Upper lobe of left lung (tissue), 6 donors: ENCODE results near the gene FAF2. TPM values are rescaled to one million over a fixed set of nuclear protein-coding genes. Genes with fewer than 3 reads are reported as not detected.
A peak's percentile ranks its signal among the peaks of the same experiment; 100 is the strongest.

ENCODE experiments used
- ATAC-seq, 2 donors: fragments of 200-7000 bp; cut with Tn5 transposase; one replicate each; pipeline ENCODE4 v1.9.1; 2022; ENCODE audit warnings: mild to moderate bottlenecking in 2 of 2, moderate library complexity in 2 of 2; ENCODE audit not compliant: low FRiP score in 2 of 2
- DNase-seq, 2 donors: peaks; one replicate each; pipeline ENCODE4 v3.0.0-alpha.2; 2019 to 2020
- H3K27ac ChIP-seq, 4 donors: fragments of 200-600 bp; sonication (generic); one replicate each; pipeline ENCODE4 v1.5.1; 2016 to 2019
- H3K27me3 ChIP-seq, 4 donors: fragments of 200-600 bp; sonication (generic); one replicate each; pipeline ENCODE4 v1.5.1; 2017 to 2019
- H3K36me3 ChIP-seq, 4 donors: fragments of 200-600 bp; sonication (generic); one replicate each; pipeline ENCODE4 v1.5.1; 2016 to 2019
- H3K4me1 ChIP-seq, 4 donors: fragments of 200-600 bp; sonication (generic); one replicate each; pipeline ENCODE4 v1.5.1; 2018 to 2019
- H3K4me3 ChIP-seq, 4 donors: fragments of 200-600 bp; sonication (generic); one replicate each; pipeline ENCODE4 v1.5.1; 2017 to 2019; ENCODE audit warnings: mild to moderate bottlenecking in 2 of 4, moderate library complexity in 1 of 4
- H3K9me3 ChIP-seq, 4 donors: fragments of 200-600 bp; sonication (generic); one replicate each; pipeline ENCODE4 v1.5.1; 2018 to 2019
- EP300 ChIP-seq, 4 donors: sonication (generic); formaldehyde crosslinking; IDR thresholded peaks; one replicate each; pipeline ENCODE4 v1.5.1; 2017; ENCODE audit warnings: antibody characterized with exemption in 4 of 4, control low read depth in 2 of 4
- POLR2A ChIP-seq, 4 donors: fragments of 450-650 bp; IDR thresholded peaks; one replicate each; pipeline ENCODE4 v1.5.1; 2016 to 2017; ENCODE audit warnings: antibody characterized with exemption in 4 of 4, mild to moderate bottlenecking in 2 of 4
- POLR2AphosphoS5 ChIP-seq, 2 donors: sonication (generic); formaldehyde crosslinking; IDR thresholded peaks; one replicate each; pipeline ENCODE4 v1.5.1; 2017; ENCODE audit warnings: antibody characterized with exemption in 2 of 2
- WGBS, 2 donors: methylation state at CpG; one replicate each; pipeline ENCODE4 v1.1.5; 2017 to 2018; 5-methylcytosine and 5-hydroxymethylcytosine counted together
- total RNA-seq, 6 donors: library from RNA; depleted of rRNA in 4 of 6; stranded (reverse); fragments of >200 nt in 4 of 6; gene quantifications; one replicate each; pipeline versions ENCODE4 v1.1.0 to v1.2.1, GENCODE V29; 2016 to 2021
- TF ChIP-seq, protein P1 (sequence below), 6 experiments: fragments of 450-650 bp in 4 of 6; fragments of 200-600 bp in 2 of 6; sonication (generic) in 2 of 6; IDR thresholded peaks; one replicate each; pipeline ENCODE4 v1.5.1; 2016 to 2019; ENCODE audit warnings: antibody characterized with exemption in 6 of 6
- donor health status: DM: no; HTN: no; CAD: no; lungs with moderate emphysema.
- donor health status: DM: no; HTN: yes; CAD: no; lungs with severe emphysema.

FAF2 gene
- total RNA-seq, 6 donors from 2014 or later: 11.5 to 33.0 (median 30.0) TPM

DNA sequence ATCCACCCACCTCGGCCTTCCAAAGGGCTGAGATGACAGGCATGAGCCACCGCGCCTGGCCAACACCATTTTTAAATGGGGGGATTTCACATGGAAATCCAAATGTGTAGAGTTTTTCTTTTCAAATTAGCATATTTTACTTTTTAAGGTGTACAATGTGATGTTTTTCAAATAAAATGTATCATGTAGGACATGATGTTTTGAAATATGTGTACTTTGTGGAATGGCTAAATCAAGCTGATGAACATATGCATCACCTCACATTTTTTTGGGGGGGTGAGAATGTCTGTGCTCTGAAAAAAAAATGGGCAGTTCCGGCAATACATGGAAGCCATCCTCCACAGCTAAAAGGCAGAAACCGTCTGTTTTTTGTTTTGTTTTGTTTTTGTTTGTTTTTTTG lies 3.4 kb upstream of the FAF2 start:
- H3K36me3 ChIP-seq: no peaks in the 10 kb centered on the region
- TF ChIP-seq POLR2A (IDR thresholded peaks at IDR 0.05): no peak
- no peak for TF ChIP-seq EP300 (IDR thresholded peaks at IDR 0.05)
- TF ChIP-seq POLR2AphosphoS5 (IDR thresholded peaks at IDR 0.05): no peak
- TF ChIP-seq, protein P1, sequence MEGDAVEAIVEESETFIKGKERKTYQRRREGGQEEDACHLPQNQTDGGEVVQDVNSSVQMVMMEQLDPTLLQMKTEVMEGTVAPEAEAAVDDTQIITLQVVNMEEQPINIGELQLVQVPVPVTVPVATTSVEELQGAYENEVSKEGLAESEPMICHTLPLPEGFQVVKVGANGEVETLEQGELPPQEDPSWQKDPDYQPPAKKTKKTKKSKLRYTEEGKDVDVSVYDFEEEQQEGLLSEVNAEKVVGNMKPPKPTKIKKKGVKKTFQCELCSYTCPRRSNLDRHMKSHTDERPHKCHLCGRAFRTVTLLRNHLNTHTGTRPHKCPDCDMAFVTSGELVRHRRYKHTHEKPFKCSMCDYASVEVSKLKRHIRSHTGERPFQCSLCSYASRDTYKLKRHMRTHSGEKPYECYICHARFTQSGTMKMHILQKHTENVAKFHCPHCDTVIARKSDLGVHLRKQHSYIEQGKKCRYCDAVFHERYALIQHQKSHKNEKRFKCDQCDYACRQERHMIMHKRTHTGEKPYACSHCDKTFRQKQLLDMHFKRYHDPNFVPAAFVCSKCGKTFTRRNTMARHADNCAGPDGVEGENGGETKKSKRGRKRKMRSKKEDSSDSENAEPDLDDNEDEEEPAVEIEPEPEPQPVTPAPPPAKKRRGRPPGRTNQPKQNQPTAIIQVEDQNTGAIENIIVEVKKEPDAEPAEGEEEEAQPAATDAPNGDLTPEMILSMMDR (IDR thresholded peaks at IDR 0.05): no peak
- no peak overlapping the region for H3K4me3 ChIP-seq
- H3K27me3 ChIP-seq: no peaks in the 10 kb centered on the region
- peaks cover 17 to 21% (median 19%) of the 10 kb centered on the region in 4 donors for H3K4me1 ChIP-seq
- H3K9me3 ChIP-seq: no peaks in the 10 kb centered on the region
- WGBS, 2 donors: 86 to 91% methylated on average over 5 of the region's 5 CpGs
- ATAC-seq (no peak), DNase-seq (no peak)
- H3K27ac ChIP-seq: no peak overlapping the region

DNA sequence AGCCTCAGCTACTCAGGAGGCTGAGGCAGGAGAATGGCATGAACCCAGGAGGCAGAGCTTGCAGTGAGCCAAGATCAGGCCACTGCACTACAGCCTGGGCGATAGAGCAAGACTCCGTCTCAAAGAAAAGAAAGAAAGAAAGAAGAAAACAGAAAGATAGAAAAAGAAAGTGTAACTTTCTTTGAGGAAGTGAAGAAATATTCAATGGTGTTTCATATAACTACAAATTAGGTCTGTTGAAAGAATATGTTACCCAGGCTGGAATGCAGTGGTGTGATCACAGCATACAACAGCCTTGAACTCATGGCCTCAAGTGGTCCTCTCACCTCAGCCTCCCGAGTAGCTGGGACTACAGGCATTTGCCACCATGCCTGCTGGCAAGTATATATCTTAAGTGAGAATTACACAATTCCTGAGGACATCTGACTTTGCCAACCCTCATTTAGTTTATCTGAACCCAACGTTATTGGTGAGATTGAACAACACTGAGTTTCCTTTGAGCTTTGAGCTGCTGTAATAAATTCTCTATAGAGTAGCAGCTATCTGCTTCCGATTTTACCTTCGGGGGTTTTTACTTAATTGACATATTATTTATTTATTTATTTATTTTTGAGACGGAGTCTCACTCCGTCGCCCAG lies 2.0 kb upstream of the FAF2 start:
- Histone ChIP-seq H3K9me3 (no peaks in the 10 kb centered on the region), H3K36me3 (no peaks in the 10 kb centered on the region), H3K4me1 (peaks cover 25 to 31% (median 27%) of the 10 kb centered on the region in 4 donors), H3K27ac (no peak overlapping the region), H3K4me3 (peak overlapping the region in 1 of 4 donors; percentile 95), H3K27me3 (no peaks in the 10 kb centered on the region)
- 81 to 84% methylated on average over 9 of the region's 9 CpGs for WGBS, 2 donors
- TF ChIP-seq POLR2AphosphoS5 (IDR thresholded peaks at IDR 0.05) (no peak), POLR2A (IDR thresholded peaks at IDR 0.05) (no peak), EP300 (IDR thresholded peaks at IDR 0.05) (no peak)
- TF ChIP-seq, protein P1 (IDR thresholded peaks at IDR 0.05): no peak
- no peak for ATAC-seq
- DNase-seq: no peak

DNA sequence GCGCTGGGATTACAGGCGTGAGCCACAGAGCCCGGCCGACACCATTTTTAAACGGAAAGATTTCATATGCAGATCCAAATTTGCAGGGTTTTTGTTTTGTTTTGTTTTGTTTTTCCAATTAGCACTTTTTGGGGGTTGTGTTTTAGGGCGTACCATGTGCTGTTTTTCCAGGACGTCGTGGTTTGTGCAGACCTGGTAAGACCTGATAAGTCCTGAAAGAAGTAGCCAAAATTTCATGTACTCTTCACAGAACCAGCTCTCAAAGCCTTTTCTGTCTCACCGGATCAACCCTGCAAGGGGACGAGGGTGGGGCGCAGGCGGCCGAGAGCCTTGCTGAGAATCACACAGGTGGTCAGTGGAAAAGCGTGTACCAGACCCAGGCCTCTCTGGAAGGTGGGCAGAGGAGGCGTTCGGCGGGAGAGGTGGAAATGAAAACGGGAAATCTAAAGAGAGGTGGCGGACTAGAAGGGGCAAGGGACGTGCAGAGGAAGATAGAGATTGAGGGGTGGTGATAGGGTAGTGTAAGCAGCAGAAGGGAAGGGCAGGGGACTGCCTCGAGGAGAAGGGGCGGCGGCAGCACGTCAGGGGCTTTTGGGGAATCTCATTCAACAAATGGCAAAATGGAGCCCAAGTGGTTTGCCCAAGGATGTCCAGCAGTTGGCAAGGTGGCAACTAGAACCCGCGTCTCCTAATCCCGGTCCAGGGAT lies 1.1 kb upstream of the FAF2 start:
- Histone ChIP-seq H3K27ac (peak overlapping the region; percentile 93 to 99 (median 98)), H3K9me3 (no peaks in the 10 kb centered on the region), H3K4me3 (peak overlapping the region; percentile 65 to 95 (median 79)), H3K27me3 (no peaks in the 10 kb centered on the region), H3K4me1 (peaks cover 25 to 33% (median 29%) of the 10 kb centered on the region in 4 donors), H3K36me3 (no peaks in the 10 kb centered on the region)
- 18 to 19% methylated on average over 27 of the region's 27 CpGs for WGBS, 2 donors
- TF ChIP-seq EP300 (IDR thresholded peaks at IDR 0.05): no peak
- TF ChIP-seq, protein P1 (IDR thresholded peaks at IDR 0.05): no peak
- no peak for TF ChIP-seq POLR2A (IDR thresholded peaks at IDR 0.05)
- TF ChIP-seq POLR2AphosphoS5 (IDR thresholded peaks at IDR 0.05): no peak
- ATAC-seq (peak; percentile 3 to 34), DNase-seq (peak in 1 of 2 donors; percentile 81)

DNA sequence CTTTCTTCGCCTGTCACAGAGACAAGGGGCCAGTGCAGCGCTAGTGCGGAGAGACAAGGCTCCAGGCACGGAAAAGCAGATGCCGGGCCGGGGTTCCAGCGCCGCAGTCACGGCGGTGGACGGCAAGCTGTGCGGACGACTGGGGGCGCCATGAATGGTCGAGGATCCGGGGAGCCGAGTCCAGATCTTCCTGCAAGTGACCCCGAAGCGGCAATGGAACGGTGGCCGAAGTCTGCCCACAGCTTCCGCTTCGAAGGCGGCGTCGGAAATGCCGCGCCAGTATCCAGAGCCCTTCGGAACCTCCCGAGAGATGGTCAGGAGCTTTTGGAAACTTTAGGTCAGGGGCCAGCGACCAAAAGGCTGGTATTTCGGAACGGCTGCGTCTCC lies 601 bp upstream of the FAF2 start:
- TF ChIP-seq, protein P1 (IDR thresholded peaks at IDR 0.05): no peak
- TF ChIP-seq POLR2AphosphoS5 (IDR thresholded peaks at IDR 0.05) (no peak), EP300 (IDR thresholded peaks at IDR 0.05) (no peak), POLR2A (IDR thresholded peaks at IDR 0.05) (no peak)
- peak in 1 of 2 donors; percentile 89 for DNase-seq
- H3K36me3 ChIP-seq: no peaks in the 10 kb centered on the region
- H3K4me1 ChIP-seq: peaks cover 25 to 34% (median 31%) of the 10 kb centered on the region in 4 donors
- no peaks in the 10 kb centered on the region for H3K27me3 ChIP-seq
- peak overlapping the region; percentile 65 to 95 (median 79) for H3K4me3 ChIP-seq
- peak; percentile 63 to 73 for ATAC-seq
- WGBS, 2 donors: 0% methylated on average over 11 to 21 of the region's 34 CpGs
- peak overlapping the region; percentile 93 to 99 (median 98) for H3K27ac ChIP-seq
- H3K9me3 ChIP-seq: no peaks in the 10 kb centered on the region
